ENCODE measurements around the gene METTL26.

Gene METTL26

DNA sequence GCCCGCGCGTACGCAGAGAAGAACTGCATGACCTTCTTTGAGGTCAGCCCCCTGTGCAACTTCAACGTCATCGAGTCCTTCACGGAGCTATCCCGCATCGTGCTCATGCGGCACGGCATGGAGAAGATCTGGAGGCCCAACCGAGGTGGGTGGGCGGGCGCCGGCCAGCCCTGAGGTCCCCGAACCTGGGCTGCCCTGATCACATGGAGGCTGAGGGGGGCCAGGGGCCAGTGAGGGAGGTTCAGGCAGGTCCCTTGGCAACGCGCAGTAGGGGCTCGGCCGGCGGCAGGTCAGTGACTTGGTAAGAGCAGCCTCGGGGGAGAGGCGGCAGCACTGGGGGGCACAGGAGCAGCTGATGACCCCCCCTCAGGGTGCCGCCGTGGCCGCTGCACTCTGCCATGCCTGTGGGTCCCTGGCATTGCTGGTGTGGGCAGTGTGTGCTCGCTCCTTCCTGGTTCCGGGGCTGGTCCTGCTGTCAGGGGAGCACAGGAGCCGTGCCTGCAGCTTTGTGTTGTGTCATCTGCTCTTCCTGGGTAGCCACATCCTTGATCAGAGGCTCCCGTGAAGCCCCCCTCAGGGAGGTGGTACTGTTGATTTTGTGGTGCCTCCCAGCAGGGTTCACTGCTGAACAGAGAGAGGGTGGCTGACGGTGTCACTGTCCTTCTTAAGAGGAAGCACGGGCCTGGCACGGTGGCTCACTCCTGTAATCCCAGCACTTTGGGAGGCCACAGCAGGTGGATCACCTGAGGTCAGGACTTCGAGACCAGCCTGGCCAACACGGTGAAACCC is 9.9 kb downstream of the METTL26 start:
- TF ChIP-seq, protein P1, sequence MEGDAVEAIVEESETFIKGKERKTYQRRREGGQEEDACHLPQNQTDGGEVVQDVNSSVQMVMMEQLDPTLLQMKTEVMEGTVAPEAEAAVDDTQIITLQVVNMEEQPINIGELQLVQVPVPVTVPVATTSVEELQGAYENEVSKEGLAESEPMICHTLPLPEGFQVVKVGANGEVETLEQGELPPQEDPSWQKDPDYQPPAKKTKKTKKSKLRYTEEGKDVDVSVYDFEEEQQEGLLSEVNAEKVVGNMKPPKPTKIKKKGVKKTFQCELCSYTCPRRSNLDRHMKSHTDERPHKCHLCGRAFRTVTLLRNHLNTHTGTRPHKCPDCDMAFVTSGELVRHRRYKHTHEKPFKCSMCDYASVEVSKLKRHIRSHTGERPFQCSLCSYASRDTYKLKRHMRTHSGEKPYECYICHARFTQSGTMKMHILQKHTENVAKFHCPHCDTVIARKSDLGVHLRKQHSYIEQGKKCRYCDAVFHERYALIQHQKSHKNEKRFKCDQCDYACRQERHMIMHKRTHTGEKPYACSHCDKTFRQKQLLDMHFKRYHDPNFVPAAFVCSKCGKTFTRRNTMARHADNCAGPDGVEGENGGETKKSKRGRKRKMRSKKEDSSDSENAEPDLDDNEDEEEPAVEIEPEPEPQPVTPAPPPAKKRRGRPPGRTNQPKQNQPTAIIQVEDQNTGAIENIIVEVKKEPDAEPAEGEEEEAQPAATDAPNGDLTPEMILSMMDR (conservative IDR thresholded peaks at IDR 0.05; ENCODE audit: low read depth, low read length) = no peak
- no peak for DNase-seq (ENCODE audit: low read depth)
- H3K4me3 ChIP-seq (ENCODE audit: low read length) = no peak overlapping the region

DNA sequence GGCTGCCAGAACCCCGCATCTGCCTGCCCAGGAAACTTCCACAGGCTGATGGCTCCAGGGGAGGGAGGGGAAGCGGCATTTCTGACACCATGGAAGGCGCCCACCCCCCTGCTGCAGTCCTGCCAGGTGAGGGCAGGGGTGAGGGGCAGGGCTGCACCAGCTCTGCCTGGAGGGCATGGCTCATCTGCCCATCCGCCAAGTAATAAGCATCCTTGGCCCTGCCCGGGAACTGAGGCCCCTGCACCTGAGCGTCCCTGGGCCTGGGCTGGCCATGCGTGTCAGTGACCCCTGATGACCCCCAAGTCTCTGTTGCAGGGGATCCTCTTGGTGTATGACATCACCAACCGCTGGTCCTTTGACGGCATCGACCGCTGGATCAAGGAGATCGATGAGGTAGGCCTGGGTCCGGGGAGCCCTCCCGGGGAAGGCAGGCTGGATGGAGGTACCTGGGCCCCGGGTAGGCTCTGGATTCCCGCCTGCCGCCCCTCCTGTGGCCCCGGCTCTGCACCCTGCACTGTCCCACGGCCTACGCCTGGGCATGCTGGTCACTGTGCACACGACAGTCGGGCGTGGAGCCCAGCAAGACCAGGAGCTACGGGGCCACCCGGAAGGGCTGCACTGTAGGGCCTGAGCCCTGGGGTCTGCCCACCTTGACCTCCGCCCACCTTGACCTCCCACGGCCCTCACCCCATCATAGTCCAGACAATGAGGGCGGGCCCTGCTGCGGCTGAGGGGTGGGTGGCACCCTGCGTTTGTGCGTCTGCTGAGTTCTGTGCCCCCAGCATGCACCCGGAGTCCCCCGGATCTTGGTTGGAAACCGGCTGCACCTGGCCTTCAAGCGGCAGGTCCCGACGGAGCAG is 10.8 kb downstream of the METTL26 start:
- no peak overlapping the region for H3K4me3 ChIP-seq (ENCODE audit: low read length)
- no peak for DNase-seq (ENCODE audit: low read depth)
- TF ChIP-seq, protein P1 (conservative IDR thresholded peaks at IDR 0.05; ENCODE audit: low read depth, low read length) = no peak

DNA sequence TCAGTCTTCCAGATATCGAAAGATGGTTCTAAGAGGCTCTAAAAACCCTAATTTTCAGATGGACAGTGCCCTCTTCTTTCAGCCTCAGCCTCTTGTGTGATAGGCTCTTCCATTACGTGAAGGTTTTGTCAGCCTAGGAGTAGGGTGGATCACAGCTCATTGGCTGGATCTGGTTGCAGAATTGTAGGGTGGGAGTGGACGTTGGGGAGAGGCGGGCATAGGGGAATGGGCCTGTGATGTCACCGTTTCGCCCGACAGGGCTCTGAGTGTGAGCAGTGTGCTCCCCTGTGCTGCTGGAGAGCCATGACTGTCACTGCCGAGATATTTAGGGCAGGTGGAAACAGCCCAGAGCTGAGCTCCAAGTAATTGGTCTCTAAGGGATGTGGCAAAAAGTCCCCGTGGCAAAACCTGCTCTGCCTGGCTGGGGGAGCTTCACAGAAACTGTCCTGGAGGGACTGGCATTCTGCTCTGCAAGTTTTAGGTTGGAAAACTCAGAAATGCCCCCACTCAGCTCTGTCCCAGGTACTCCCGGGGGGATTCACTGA is 11.5 kb downstream of the METTL26 start:
- no peak overlapping the region for H3K4me3 ChIP-seq (ENCODE audit: low read length)
- no peak for DNase-seq (ENCODE audit: low read depth)
- TF ChIP-seq, protein P1 (conservative IDR thresholded peaks at IDR 0.05; ENCODE audit: low read depth, low read length) = no peak

DNA sequence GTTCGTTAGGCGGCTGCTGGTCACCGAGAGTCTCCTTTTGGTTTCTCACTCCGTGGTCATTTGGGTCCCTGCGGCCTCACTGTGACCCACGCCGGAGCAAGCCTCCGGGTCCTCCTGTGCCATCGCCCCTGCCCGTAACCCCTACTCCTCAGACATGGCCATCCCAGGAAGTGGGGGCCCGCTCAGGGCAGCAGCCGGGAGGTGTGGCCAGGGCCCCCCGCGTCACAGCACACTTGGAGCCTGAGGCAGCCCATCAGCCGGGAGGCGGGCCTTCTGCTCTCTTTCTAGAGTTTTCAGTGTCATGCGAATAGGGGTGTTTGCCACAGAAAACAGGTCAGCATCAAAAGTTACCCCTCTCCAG is 13.2 kb downstream of the METTL26 start:
- TF ChIP-seq, protein P1 (conservative IDR thresholded peaks at IDR 0.05; ENCODE audit: low read depth, low read length) = no peak
- no peak for DNase-seq (ENCODE audit: low read depth)
- H3K4me3 ChIP-seq (ENCODE audit: low read length) = no peak overlapping the region

DNA sequence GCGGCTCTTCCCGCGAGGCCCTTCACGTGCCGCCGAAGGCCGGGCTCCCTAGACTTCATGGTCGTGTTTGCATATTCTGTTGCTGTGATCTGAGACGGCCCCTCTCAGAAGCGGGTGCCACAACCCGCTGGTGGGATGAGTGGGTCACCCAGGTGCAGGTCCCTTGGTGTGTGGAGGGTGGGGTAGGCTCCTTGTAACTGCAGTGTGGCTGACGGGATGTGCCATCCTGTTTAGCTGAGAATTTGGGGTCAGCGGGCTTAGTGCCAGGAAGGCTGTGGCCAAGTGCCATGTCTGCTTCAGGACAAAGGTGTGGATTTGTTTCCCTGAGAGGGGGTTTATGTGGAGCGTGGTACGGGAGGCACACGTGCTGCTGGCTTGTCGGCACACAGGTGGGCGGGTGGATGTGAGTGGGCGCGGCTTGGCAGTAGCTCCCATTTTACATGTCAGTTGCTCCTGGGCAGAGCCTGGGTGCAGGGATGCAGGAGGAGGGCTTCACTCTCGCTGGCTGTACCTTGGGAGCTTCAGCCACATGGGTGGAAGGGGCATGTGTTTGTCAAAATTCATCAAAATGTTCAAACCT is 14.5 kb downstream of the METTL26 start:
- H3K4me3 ChIP-seq (ENCODE audit: low read length) = no peak overlapping the region
- TF ChIP-seq, protein P1 (conservative IDR thresholded peaks at IDR 0.05; ENCODE audit: low read depth, low read length) = no peak
- no peak for DNase-seq (ENCODE audit: low read depth)

DNA sequence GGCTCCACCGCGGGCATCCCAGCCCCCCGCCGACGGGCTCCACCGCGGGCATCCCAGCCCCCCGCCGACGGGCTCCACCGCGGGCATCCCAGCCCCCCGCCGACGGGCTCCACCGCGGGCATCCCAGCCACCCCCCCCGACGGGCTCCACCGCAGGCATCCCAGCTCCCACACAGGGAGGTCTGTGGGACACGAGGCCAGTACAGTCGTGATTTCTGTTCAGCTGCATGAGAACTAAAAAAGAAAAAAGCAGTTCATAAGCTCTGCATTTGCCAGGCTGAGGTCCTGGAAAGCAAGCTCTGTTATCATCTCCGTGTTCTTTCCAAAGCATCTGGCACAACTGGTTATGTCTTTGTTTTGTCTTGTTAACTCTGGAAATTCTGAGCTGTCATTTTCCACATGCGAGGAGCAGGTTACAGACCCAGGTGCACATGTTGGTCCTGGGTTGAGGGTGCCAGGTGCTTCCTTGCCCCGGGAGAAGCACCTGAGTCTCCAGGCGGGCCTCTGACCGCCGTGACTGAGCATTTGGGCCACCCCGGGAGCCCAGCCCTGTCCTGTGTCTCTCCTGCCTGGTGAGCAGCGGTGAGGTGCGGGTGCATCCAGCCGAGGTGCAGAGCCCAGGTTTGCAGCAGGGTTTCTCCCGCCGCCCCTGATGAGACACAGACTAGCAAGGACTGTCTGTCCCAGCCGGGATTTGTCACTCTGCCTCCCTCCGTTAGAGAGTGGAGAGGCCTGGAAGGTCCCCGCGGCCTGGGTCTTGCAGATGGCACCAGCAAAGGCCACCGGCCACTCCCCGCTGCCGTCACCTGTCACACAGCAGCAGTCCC is 15.2 kb downstream of the METTL26 start:
- DNase-seq (ENCODE audit: low read depth) = no peak
- H3K4me3 ChIP-seq (ENCODE audit: low read length) = no peak overlapping the region
- TF ChIP-seq, protein P1 (conservative IDR thresholded peaks at IDR 0.05; ENCODE audit: low read depth, low read length) = no peak
